HepG2 (cell line): ENCODE results near the gene RPL22L1. TPM values are rescaled to one million over a fixed set of nuclear protein-coding genes. Genes with fewer than 3 reads are reported as not detected.

ENCODE experiments used
- CC2D1A ChIP-seq: sonication (generic); formaldehyde crosslinking; IDR thresholded peaks from 2 replicates; pipeline ENCODE4 v1.8.1; 2023; ENCODE audit warnings: mild to moderate bottlenecking, missing genetic modification reagents
- DBP ChIP-seq: sonication (generic); formaldehyde crosslinking; IDR thresholded peaks from 2 replicates; pipeline ENCODE4 v1.4.0; 2020; ENCODE audit warnings: missing genetic modification reagents; ENCODE audit errors: not compliant biosample characterization
- GABPA ChIP-seq, 2 experiments: IDR thresholded peaks; 2 replicates each; pipeline ENCODE4 v1.6.1; 2011 to 2016; ENCODE audit warnings: low read depth in 2 of 2, low read length in 1 of 2, missing biosample characterization in 1 of 2, missing genetic modification characterization in 1 of 2
- HMG20B ChIP-seq: conservative IDR thresholded peaks from 2 replicates; pipeline ENCODE4 v1.6.1; 2016; ENCODE audit warnings: missing genetic modification reagents, missing compliant biosample characterization
- HNRNPL ChIP-seq: fragments of 200-400 bp; formaldehyde crosslinking; IDR thresholded peaks from 2 replicates; pipeline ENCODE4 v1.6.1; 2017; ENCODE audit warnings: mild to moderate bottlenecking, low read depth, low read length
- JDP2 ChIP-seq: sonication (generic); formaldehyde crosslinking; IDR thresholded peaks from 2 replicates; pipeline ENCODE4 v1.8.1; 2022; ENCODE audit warnings: missing genetic modification reagents, borderline replicate concordance
- MAZ ChIP-seq, 2 experiments: sonication (generic) in 1 of 2; formaldehyde crosslinking in 1 of 2; IDR thresholded peaks; 2 replicates each; pipeline versions ENCODE4 v1.5.0 to v1.6.1; 2012 to 2020; ENCODE audit warnings: low read depth in 2 of 2, mild to moderate bottlenecking in 2 of 2, borderline replicate concordance in 1 of 2, improper control_type of control experiment in 1 of 2, low read length in 1 of 2, missing genetic modification reagents in 1 of 2, moderate library complexity in 1 of 2
- MYNN ChIP-seq: sonication (generic); formaldehyde crosslinking; IDR thresholded peaks from 2 replicates; pipeline ENCODE4 v1.4.0; 2020; ENCODE audit warnings: mild to moderate bottlenecking, low read depth, missing genetic modification reagents
- NKX3-1 ChIP-seq: sonication (generic); formaldehyde crosslinking; IDR thresholded peaks from 2 replicates; pipeline ENCODE4 v1.5.0; 2020; ENCODE audit warnings: missing genetic modification reagents
- NR1H2 ChIP-seq: sonication (generic); formaldehyde crosslinking; IDR thresholded peaks from 2 replicates; pipeline ENCODE4 v1.8.1; 2022; ENCODE audit warnings: low read depth, missing genetic modification reagents, borderline replicate concordance
- RAD51 ChIP-seq: fragments of 450-650 bp; IDR thresholded peaks from 2 replicates; pipeline ENCODE4 v1.6.1; 2016; ENCODE audit warnings: borderline replicate concordance
- SALL2 ChIP-seq: sonication (generic); formaldehyde crosslinking; IDR thresholded peaks from 2 replicates; pipeline ENCODE4 v1.8.1; 2023; ENCODE audit warnings: mild to moderate bottlenecking, missing genetic modification reagents, inconsistent platforms
- SNAPC2 ChIP-seq: sonication (generic); formaldehyde crosslinking; IDR thresholded peaks from 2 replicates; pipeline ENCODE4 v1.8.1; 2022; ENCODE audit warnings: mild to moderate bottlenecking, missing genetic modification reagents
- TSC22D2 ChIP-seq: sonication (generic); formaldehyde crosslinking; IDR thresholded peaks from 2 replicates; pipeline ENCODE4 v1.5.1; 2020; ENCODE audit warnings: missing genetic modification reagents, mild to moderate bottlenecking, borderline replicate concordance
- ZNF354B ChIP-seq: sonication (generic); formaldehyde crosslinking; IDR thresholded peaks from 2 replicates; pipeline ENCODE4 v1.8.0; 2022; ENCODE audit warnings: mild to moderate bottlenecking, missing genetic modification reagents
- ZNF446 ChIP-seq: sonication (generic); formaldehyde crosslinking; IDR thresholded peaks from 2 replicates; pipeline ENCODE4 v1.5.0; 2020; ENCODE audit warnings: mild to moderate bottlenecking, missing genetic modification reagents
- ZNF558 ChIP-seq: sonication (generic); formaldehyde crosslinking; IDR thresholded peaks from 2 replicates; pipeline ENCODE4 v1.9.0; 2022; ENCODE audit warnings: mild to moderate bottlenecking, missing genetic modification reagents, borderline replicate concordance
- ZNF569 ChIP-seq: sonication (generic); formaldehyde crosslinking; IDR thresholded peaks from 2 replicates; pipeline ENCODE4 v1.5.0; 2020; ENCODE audit warnings: mild to moderate bottlenecking, missing genetic modification reagents, moderate library complexity, borderline replicate concordance
- ZNF609 ChIP-seq: sonication (generic); formaldehyde crosslinking; IDR thresholded peaks from 2 replicates; pipeline ENCODE4 v1.4.0; 2020; ENCODE audit warnings: mild to moderate bottlenecking, missing genetic modification reagents, borderline replicate concordance
- ZNF615 ChIP-seq: sonication (generic); formaldehyde crosslinking; IDR thresholded peaks from 2 replicates; pipeline ENCODE4 v1.5.0; 2020; ENCODE audit warnings: mild to moderate bottlenecking, missing genetic modification reagents, borderline replicate concordance
- ZNF616 ChIP-seq: sonication (generic); formaldehyde crosslinking; IDR thresholded peaks from 2 replicates; pipeline ENCODE4 v1.5.0; 2020; ENCODE audit warnings: low read depth, mild to moderate bottlenecking, missing genetic modification reagents
- ZNF747 ChIP-seq: sonication (generic); formaldehyde crosslinking; IDR thresholded peaks from 2 replicates; pipeline ENCODE4 v1.8.1; 2023; ENCODE audit warnings: missing genetic modification reagents, mild to moderate bottlenecking, borderline replicate concordance
- ZNF878 ChIP-seq: sonication (generic); formaldehyde crosslinking; IDR thresholded peaks from 2 replicates; pipeline ENCODE4 v1.8.1; 2023; ENCODE audit warnings: mild to moderate bottlenecking, missing genetic modification reagents, moderate library complexity
- polyA plus RNA-seq, 8 experiments: library from polyadenylated mRNA; depleted of rRNA in 3 of 8; stranded (reverse) in 7 of 8; unstranded in 1 of 8; fragments of >200 nt; fragmentation: Illumina TruSeq in 4 of 8; extraction: Trizol in 4 of 8; gene quantifications; 2 replicates each; pipeline versions ENCODE4 v1.2.1 to v1.2.3, GENCODE V29; 2011 to 2016; ENCODE audit warnings: low read depth in 4 of 8, missing spikeins in 1 of 8, mixed read lengths in 1 of 8; ENCODE audit not compliant: insufficient read depth in 1 of 8
- total RNA-seq, 5 experiments: library from RNA; depleted of rRNA; stranded (reverse); fragments of >200 nt; fragmentation: Illumina TruSeq; extraction: Trizol; gene quantifications; 2 replicates each; pipeline ENCODE4 v1.2.3, GENCODE V29; 2016; ENCODE audit warnings: low read depth in 1 of 5

Gene RPL22L1
- total and polyA plus RNA-seq, 2 of the 13 experiments (the other 11 are each of a cell fraction or from before 2014, with no cell fraction given) = 42.7 to 152 TPM

GRCh38 chr3:170869645-170870593 is at the start of gene RPL22L1 (continued):
- TF ChIP-seq ZNF558 (CRISPR knock-in tag) (peak; percentile 84; the same call in 1 of the 2 replicates), ZNF878 (CRISPR knock-in tag) (peak; percentile 46; the same call in 1 of the 2 replicates), ZNF569 (CRISPR knock-in tag) (no peak), NR1H2 (0 out of 2 replicates have a peak, but pooled peaks have one; percentile 64), NKX3-1 (CRISPR knock-in tag) (peak; percentile 62; the same call in 1 of the 2 replicates), ZNF446 (CRISPR knock-in tag) (no peak), GABPA (IDR thresholded peaks at IDR 0.05; ENCODE audit: low read depth, low read length) (no peak), GABPA (CRISPR knock-in tag; IDR thresholded peaks at IDR 0.05; ENCODE audit: low read depth) (peak; percentile 76), MAZ (IDR thresholded peaks at IDR 0.05; ENCODE audit: borderline replicate concordance, low read depth, low read length) (0 out of 2 replicates have a peak, but pooled peaks have one; percentile 16), MAZ (CRISPR knock-in tag; IDR thresholded peaks at IDR 0.05; ENCODE audit: low read depth) (peak; percentile 77), RAD51 (no peak), CC2D1A (CRISPR knock-in tag) (no peak), ZNF747 (peak; percentile 78; the same call in 1 of the 2 replicates), DBP (CRISPR knock-in tag) (peak; percentile 25), ZNF616 (CRISPR knock-in tag) (no peak), MYNN (CRISPR knock-in tag) (no peak), ZNF354B (CRISPR knock-in tag) (no peak), SALL2 (CRISPR knock-in tag) (peak; percentile 29; the same call in 1 of the 2 replicates), SNAPC2 (CRISPR knock-in tag) (peak; percentile 83; the same call in 1 of the 2 replicates), ZNF609 (CRISPR knock-in tag) (peak; percentile 58; the same call in 1 of the 2 replicates), HNRNPL (peak; percentile 50; the same call in 1 of the 2 replicates), TSC22D2 (CRISPR knock-in tag) (no peak), JDP2 (no peak), HMG20B (CRISPR knock-in tag) (no peak; the same call in 1 of the 2 replicates), ZNF615 (CRISPR knock-in tag) (no peak)
